DND-41 (cell line): Measurements from ENCODE around the gene STK4.

Experiments
- ATAC-seq: fragments of 200-7000 bp; cut with Tn5 transposase; 3 replicates; pipeline ENCODE4 v1.9.1; 2021; ENCODE audit warnings: low read depth; ENCODE audit not compliant: insufficient read depth
- DNase-seq: peaks from one replicate; pipeline ENCODE4 v3.0.0-alpha.2; 2020
- H2AFZ ChIP-seq: 2 replicates; pipeline ENCODE4 v1.6.0; 2012; ENCODE audit warnings: low read depth, low read length
- H3K27ac ChIP-seq: 2 replicates; pipeline ENCODE4 v1.5.1; 2012; ENCODE audit warnings: low read length, inconsistent platforms
- H3K27me3 ChIP-seq: fragments of 200-600 bp; sonication (generic); 2 replicates; pipeline ENCODE4 v1.6.0; 2012; ENCODE audit warnings: low read length, mild to moderate bottlenecking, inconsistent platforms; ENCODE audit not compliant: insufficient read depth, poor library complexity
- H3K36me3 ChIP-seq: 2 replicates; pipeline ENCODE4 v1.5.1; 2012; ENCODE audit warnings: low read length, inconsistent platforms; ENCODE audit not compliant: insufficient read depth
- H3K4me1 ChIP-seq: 2 replicates; pipeline ENCODE4 v1.5.1; 2012; ENCODE audit warnings: mild to moderate bottlenecking, low read length; ENCODE audit not compliant: insufficient read depth
- H3K4me2 ChIP-seq: 2 replicates; pipeline ENCODE4 v1.6.0; 2012; ENCODE audit warnings: mild to moderate bottlenecking, moderate library complexity, low read length, inconsistent platforms; ENCODE audit not compliant: insufficient read depth
- H3K4me3 ChIP-seq, 2 experiments: fragments of 200-600 bp in 1 of 2; shearing (Covaris generic) in 1 of 2; 2 replicates each; pipeline ENCODE4 v1.5.1; 2012 to 2016; ENCODE audit warnings: inconsistent platforms in 2 of 2, low read length in 2 of 2, mild to moderate bottlenecking in 2 of 2, low read depth in 1 of 2, moderate library complexity in 1 of 2
- H3K79me2 ChIP-seq: 2 replicates; pipeline ENCODE4 v1.6.0; 2012; ENCODE audit warnings: low read length, inconsistent platforms; ENCODE audit not compliant: insufficient read depth
- H3K9ac ChIP-seq: 2 replicates; pipeline ENCODE4 v1.6.0; 2012; ENCODE audit warnings: low read depth, mild to moderate bottlenecking, inconsistent platforms, low read length, moderate library complexity
- H3K9me3 ChIP-seq: 2 replicates; pipeline ENCODE4 v1.5.1; 2012; ENCODE audit warnings: low read length, moderate library complexity, mild to moderate bottlenecking, inconsistent platforms; ENCODE audit not compliant: insufficient read depth, severe bottlenecking
- H4K20me1 ChIP-seq: 2 replicates; pipeline ENCODE4 v1.6.0; 2012; ENCODE audit warnings: low read length; ENCODE audit not compliant: insufficient read depth
- EZH2 ChIP-seq: IDR thresholded peaks from 3 replicates; pipeline ENCODE4 v1.6.1; 2012; ENCODE audit warnings: borderline replicate concordance, low read depth, mild to moderate bottlenecking, moderate library complexity, low read length, inconsistent platforms; ENCODE audit not compliant: severe bottlenecking
- TF ChIP-seq, protein P1 (sequence below): IDR thresholded peaks from 2 replicates; pipeline ENCODE4 v1.5.1; 2012; ENCODE audit warnings: borderline replicate concordance, low read length, moderate library complexity, mild to moderate bottlenecking; ENCODE audit not compliant: poor library complexity, severe bottlenecking; ENCODE audit errors: extremely low read depth

The STK4 gene

DNA sequence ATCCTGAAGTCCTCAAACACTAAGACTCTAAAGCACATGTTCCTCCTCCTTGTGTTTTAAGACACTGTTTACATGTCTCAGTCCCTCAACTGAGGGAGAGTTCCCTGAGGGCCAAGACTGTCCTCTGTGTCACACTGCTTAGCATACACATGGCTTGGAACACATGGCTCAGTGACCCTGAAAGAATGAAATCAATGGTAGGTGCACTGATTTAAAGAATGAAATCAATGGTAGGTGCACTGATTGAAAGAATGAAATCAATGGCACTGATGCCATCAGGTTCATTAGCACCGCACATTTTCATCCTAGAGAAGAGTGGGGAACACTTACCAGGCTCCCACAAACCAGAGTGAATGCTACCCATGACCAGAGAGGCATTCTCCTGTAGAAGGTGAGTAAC lies 15.9 kb upstream of the STK4 start:
- no peaks in the 10 kb centered on the region for H3K4me1 ChIP-seq
- no peak overlapping the region for H3K4me3 ChIP-seq
- no peak for ATAC-seq
- no peak overlapping the region for H3K4me2 ChIP-seq
- peaks cover 99% of the 10 kb centered on the region for H3K36me3 ChIP-seq
- DNase-seq, result no peak
- no peaks in the 10 kb centered on the region for H3K27me3 ChIP-seq
- no peaks in the 10 kb centered on the region; the same call in none of the 2 replicates for H3K79me2 ChIP-seq
- no peak for TF ChIP-seq EZH2
- TF ChIP-seq, protein P1, sequence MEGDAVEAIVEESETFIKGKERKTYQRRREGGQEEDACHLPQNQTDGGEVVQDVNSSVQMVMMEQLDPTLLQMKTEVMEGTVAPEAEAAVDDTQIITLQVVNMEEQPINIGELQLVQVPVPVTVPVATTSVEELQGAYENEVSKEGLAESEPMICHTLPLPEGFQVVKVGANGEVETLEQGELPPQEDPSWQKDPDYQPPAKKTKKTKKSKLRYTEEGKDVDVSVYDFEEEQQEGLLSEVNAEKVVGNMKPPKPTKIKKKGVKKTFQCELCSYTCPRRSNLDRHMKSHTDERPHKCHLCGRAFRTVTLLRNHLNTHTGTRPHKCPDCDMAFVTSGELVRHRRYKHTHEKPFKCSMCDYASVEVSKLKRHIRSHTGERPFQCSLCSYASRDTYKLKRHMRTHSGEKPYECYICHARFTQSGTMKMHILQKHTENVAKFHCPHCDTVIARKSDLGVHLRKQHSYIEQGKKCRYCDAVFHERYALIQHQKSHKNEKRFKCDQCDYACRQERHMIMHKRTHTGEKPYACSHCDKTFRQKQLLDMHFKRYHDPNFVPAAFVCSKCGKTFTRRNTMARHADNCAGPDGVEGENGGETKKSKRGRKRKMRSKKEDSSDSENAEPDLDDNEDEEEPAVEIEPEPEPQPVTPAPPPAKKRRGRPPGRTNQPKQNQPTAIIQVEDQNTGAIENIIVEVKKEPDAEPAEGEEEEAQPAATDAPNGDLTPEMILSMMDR, result no peak
- no peak overlapping the region for H2AFZ ChIP-seq
- H3K27ac ChIP-seq, result no peak overlapping the region
- peaks cover 18% of the 10 kb centered on the region for H4K20me1 ChIP-seq
- no peaks in the 10 kb centered on the region for H3K9me3 ChIP-seq
- no peak overlapping the region for H3K9ac ChIP-seq

DNA sequence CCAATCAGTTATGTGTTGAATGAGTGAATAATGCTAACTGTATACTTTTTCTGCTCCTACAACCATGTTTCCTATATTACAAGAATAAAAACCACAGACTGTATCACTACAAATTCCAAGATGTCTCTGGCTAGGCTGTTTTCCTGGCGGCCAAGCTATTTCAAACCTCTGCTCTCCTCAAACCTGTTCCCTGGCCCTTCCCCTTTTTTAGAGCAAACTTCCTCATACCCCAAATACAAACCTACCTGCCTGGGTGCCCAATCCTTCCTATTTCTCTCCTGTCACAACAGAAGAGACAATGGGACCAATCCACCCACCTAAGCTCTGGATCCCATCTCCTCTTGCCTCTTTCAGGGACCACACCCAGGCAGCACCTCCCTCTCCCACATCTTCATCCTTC lies 13.6 kb upstream of the STK4 start:
- Histone ChIP-seq H3K27ac (no peak overlapping the region), H3K4me2 (no peak overlapping the region), H3K4me1 (peaks cover 3% of the 10 kb centered on the region; the same call in 1 of the 2 replicates), H4K20me1 (peaks cover 18% of the 10 kb centered on the region), H2AFZ (no peak overlapping the region), H3K4me3 (no peak overlapping the region), H3K36me3 (peaks cover 98% of the 10 kb centered on the region), H3K9me3 (no peaks in the 10 kb centered on the region), H3K27me3 (no peaks in the 10 kb centered on the region), H3K9ac (no peak overlapping the region), H3K79me2 (peaks cover 15% of the 10 kb centered on the region)
- no peak for DNase-seq
- no peak for TF ChIP-seq EZH2
- TF ChIP-seq, protein P1, result no peak
- ATAC-seq, result no peak

DNA sequence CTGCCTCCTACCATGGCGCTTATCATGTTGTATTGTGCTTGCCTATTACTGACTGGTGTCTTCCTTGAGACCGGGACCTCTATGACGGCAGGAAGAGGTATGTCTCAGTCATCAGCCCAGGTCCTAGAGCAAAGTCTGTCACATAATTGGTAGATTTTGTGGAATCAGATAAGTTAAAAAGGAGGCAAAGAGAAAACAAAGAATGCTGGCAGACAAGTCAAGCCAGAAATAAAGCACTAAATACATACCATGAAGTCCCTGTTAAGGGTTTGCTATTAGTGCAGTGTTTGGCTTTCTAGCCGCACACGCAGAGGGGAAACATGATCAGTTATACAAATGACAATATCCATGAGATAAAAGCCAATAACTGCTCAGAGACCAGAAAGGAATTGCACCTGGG lies 12.1 kb upstream of the STK4 start:
- Histone ChIP-seq H3K9me3 (no peaks in the 10 kb centered on the region), H3K36me3 (peaks cover 92% of the 10 kb centered on the region), H3K4me3 (no peak overlapping the region), H3K79me2 (peaks cover 29% of the 10 kb centered on the region), H2AFZ (no peak overlapping the region), H3K9ac (no peak overlapping the region), H3K27me3 (no peaks in the 10 kb centered on the region), H4K20me1 (peaks cover 25% of the 10 kb centered on the region), H3K27ac (no peak overlapping the region), H3K4me1 (peaks cover 17% of the 10 kb centered on the region), H3K4me2 (no peak overlapping the region)
- no peak for DNase-seq
- ATAC-seq, result no peak
- TF ChIP-seq, protein P1, result no peak
- no peak for TF ChIP-seq EZH2

DNA sequence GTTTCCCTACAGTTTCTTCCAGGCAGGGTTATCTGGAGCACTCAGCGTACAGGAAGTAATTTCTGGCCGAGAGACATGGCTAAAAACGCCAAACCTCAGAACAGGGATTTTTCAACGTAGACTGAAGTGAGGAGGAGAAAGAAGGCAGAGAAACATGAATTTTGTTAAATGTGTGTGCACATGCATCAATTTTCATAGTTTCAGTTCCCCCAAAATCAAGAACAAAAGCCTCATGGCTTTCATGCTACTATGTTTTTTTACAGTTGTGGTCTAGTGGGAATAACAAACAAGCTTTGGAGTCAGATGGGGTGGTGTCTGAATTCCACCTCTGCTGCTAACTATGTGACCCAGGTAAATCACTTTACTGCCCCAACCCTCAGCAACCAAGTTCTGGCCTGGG lies 11.0 kb upstream of the STK4 start:
- peaks cover 81% of the 10 kb centered on the region for H3K36me3 ChIP-seq

More for the DNA sequence above, 11.0 kb upstream of the STK4 start:
- DNase-seq, result no peak
- Histone ChIP-seq H3K79me2 (peaks cover 39% of the 10 kb centered on the region), H4K20me1 (peaks cover 29% of the 10 kb centered on the region), H3K9ac (no peak overlapping the region), H3K9me3 (no peaks in the 10 kb centered on the region), H3K27me3 (no peaks in the 10 kb centered on the region), H3K4me1 (peaks cover 22% of the 10 kb centered on the region), H3K4me3 (no peak overlapping the region), H3K4me2 (no peak overlapping the region), H3K27ac (no peak overlapping the region), H2AFZ (no peak overlapping the region)
- TF ChIP-seq EZH2, result no peak
- TF ChIP-seq, protein P1, result no peak
- ATAC-seq, result no peak
